Ascending aorta (tissue), 2 donors: ENCODE measurements around the gene FILIP1L. TPM values are rescaled to one million over a fixed set of nuclear protein-coding genes. Genes with fewer than 3 reads are reported as not detected.
A peak's percentile ranks its signal among the peaks of the same experiment; 100 is the strongest.

ENCODE experiments used
- DNase-seq, 2 donors: peaks; one replicate each; pipeline ENCODE4 v3.0.0-alpha.2; 2019; ENCODE audit warnings: low spot score in 2 of 2
- H3K27ac ChIP-seq, 2 donors: fragments of 200-600 bp; sonication (generic); one replicate each; pipeline ENCODE4 v1.5.1; 2016 to 2017; ENCODE audit warnings: mild to moderate bottlenecking in 1 of 2
- H3K27me3 ChIP-seq: fragments of 200-600 bp; sonication (generic); one replicate; pipeline ENCODE4 v1.5.1; 2017
- H3K36me3 ChIP-seq, 2 donors: fragments of 200-600 bp; sonication (generic); one replicate each; pipeline ENCODE4 v1.5.1; 2016
- H3K4me1 ChIP-seq, 2 donors: fragments of 200-600 bp; sonication (generic); one replicate each; pipeline ENCODE4 v1.5.1; 2016 to 2017; ENCODE audit warnings: mild to moderate bottlenecking in 1 of 2
- H3K4me3 ChIP-seq, 2 donors: fragments of 200-600 bp; sonication (generic); one replicate each; pipeline ENCODE4 v1.5.1; 2016 to 2017; ENCODE audit warnings: mild to moderate bottlenecking in 1 of 2
- H3K9me3 ChIP-seq, 2 donors: fragments of 200-600 bp; sonication (generic); one replicate each; pipeline ENCODE4 v1.5.1; 2016
- CTCF ChIP-seq, 3 experiments: fragments of 200-600 bp in 2 of 3; fragments of 450-650 bp in 1 of 3; sonication (generic) in 2 of 3; IDR thresholded peaks; one replicate each; pipeline ENCODE4 v1.5.1; 2016 to 2019; ENCODE audit warnings: antibody characterized with exemption in 3 of 3, mild to moderate bottlenecking in 1 of 3, moderate library complexity in 1 of 3
- intact Hi-C: fragments of 100-400 bp; cut with DNase I; formaldehyde crosslinking; loops from one replicate; pipeline ENCODE4 v1.15.1; 2023
- total RNA-seq: library from RNA; depleted of rRNA; stranded (reverse); fragments of >200 nt; gene quantifications from one replicate; pipeline ENCODE4 v1.1.0, GENCODE V29; 2016

FILIP1L gene
- total RNA-seq, 1 donor from 2014 or later, result 106 TPM

- H3K9me3 ChIP-seq, result peaks cover 8 to 16% of the 10 kb centered on the region in 2 donors
- no peaks in the 10 kb centered on the region for H3K27me3 ChIP-seq
- H3K27ac ChIP-seq, result no peak overlapping the region
- H3K4me3 ChIP-seq, result no peak overlapping the region
- intact Hi-C loops, result no loop called here
- no peaks in the 10 kb centered on the region for H3K36me3 ChIP-seq
- H3K4me1 ChIP-seq, result no peaks in the 10 kb centered on the region
- no peak for TF ChIP-seq CTCF (IDR thresholded peaks at IDR 0.05)
- DNase-seq, result no peak
Measured at GRCh38 chr3:99805160-99805559, 309.1 kb downstream of the FILIP1L start.

- no peak for DNase-seq
- no peak for TF ChIP-seq CTCF (IDR thresholded peaks at IDR 0.05)
- Histone ChIP-seq H3K36me3 (no peaks in the 10 kb centered on the region), H3K27ac (no peak overlapping the region), H3K4me3 (no peak overlapping the region), H3K4me1 (no peaks in the 10 kb centered on the region), H3K27me3 (no peaks in the 10 kb centered on the region), H3K9me3 (peaks cover 8 to 16% of the 10 kb centered on the region in 2 donors)
- intact Hi-C loops, result no loop called here
Measured at GRCh38 chr3:99803297-99803696, 311.0 kb downstream of the FILIP1L start.

GRCh38 chr3:99799422-99799821 is 314.9 kb downstream of the FILIP1L start:
- Histone ChIP-seq H3K36me3 (peaks cover 11 to 25% of the 10 kb centered on the region in 2 donors), H3K4me3 (no peak overlapping the region), H3K27me3 (no peaks in the 10 kb centered on the region), H3K9me3 (peaks cover 0 to 6% of the 10 kb centered on the region in 2 donors), H3K4me1 (no peaks in the 10 kb centered on the region), H3K27ac (no peak overlapping the region)
- DNase-seq, result no peak
- TF ChIP-seq CTCF (IDR thresholded peaks at IDR 0.05), result no peak
- intact Hi-C loops, result no loop called here

GRCh38 chr3:99795573-99795972 is 318.7 kb downstream of the FILIP1L start:
- H3K36me3 ChIP-seq, result peaks cover 20 to 44% of the 10 kb centered on the region in 2 donors
- intact Hi-C loops, result no loop called here
- H3K27me3 ChIP-seq, result no peaks in the 10 kb centered on the region
- no peak for DNase-seq
- H3K4me1 ChIP-seq, result no peaks in the 10 kb centered on the region
- no peak overlapping the region for H3K4me3 ChIP-seq
- no peak for TF ChIP-seq CTCF (IDR thresholded peaks at IDR 0.05)
- no peaks in the 10 kb centered on the region for H3K9me3 ChIP-seq
- no peak overlapping the region for H3K27ac ChIP-seq

GRCh38 chr3:99794485-99794884 is 319.8 kb downstream of the FILIP1L start:
- Histone ChIP-seq H3K36me3 (peaks cover 22 to 45% of the 10 kb centered on the region in 2 donors), H3K27ac (peak overlapping the region in 1 of 2 donors; percentile 8), H3K4me3 (no peak overlapping the region), H3K27me3 (no peaks in the 10 kb centered on the region), H3K9me3 (no peaks in the 10 kb centered on the region), H3K4me1 (no peaks in the 10 kb centered on the region)
- intact Hi-C loops, result no loop called here
- no peak for TF ChIP-seq CTCF (IDR thresholded peaks at IDR 0.05)
- no peak for DNase-seq
